ENCODE results near the gene PIAS1.

GRCh38 chr15:68083463-68083862 is 29.3 kb downstream of the PIAS1 start:
- TF ChIP-seq CTCF (IDR thresholded peaks at IDR 0.05; ENCODE audit: extremely low read depth in 1 of 2, insufficient read depth in 1 of 2, low read depth in 1 of 2, low read length in 2 of 2) (no peak), POLR2A (IDR thresholded peaks at IDR 0.05; ENCODE audit: low read depth, low read length) (no peak), MYC (IDR thresholded peaks at IDR 0.05; ENCODE audit: low read depth, low read length) (no peak)

Data from endothelial cell of umbilical vein (primary cell).